HG03457 (cell line): Measurements from ENCODE around the gene SYNDIG1L.
"Not testable (repeated sequence)": the region's sequence is repeated elsewhere in the genome, so short reads cannot be mapped to it uniquely, and the experiment has no call there.

Experiments used
- ATAC-seq: cut with Tn5 transposase; IDR thresholded peaks from one replicate; pipeline ENCODE4 v1.9.1; 2021; ENCODE audit warnings: moderate number of reproducible peaks; ENCODE audit not compliant: unreplicated experiment

The SYNDIG1L gene

DNA sequence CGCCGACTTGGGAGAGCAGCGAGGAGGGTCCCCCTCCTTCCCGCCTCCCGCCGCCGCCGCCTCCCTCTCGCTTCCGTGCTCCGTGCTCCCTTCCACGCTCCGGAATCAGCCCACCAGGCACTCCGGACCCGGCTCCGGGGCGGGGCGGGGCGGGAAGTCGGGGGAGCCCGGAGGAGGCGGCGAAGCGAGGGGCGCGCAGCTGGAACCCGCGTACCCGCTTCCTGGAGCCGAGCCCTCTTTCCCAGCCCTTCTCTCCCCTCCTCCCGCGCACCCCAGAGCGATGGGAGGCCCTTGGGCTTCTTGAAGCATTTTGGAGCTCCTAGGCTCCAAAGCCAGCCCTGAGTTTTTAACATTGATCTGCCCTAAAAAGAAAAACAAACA lies at the start of gene SYNDIG1L:
SYNDIG1L (minus strand) TSS at position 9 of the 381 bp plus-strand sequence. CDS start 16,466 bp downstream, outside the sequence.
- ATAC-seq = no peak

GRCh38 chr14:74475678-74476077 lies 49.7 kb upstream of the SYNDIG1L start:
- no peak for ATAC-seq

- ATAC-seq = no peak
Measured at GRCh38 chr14:74474376-74474775, 48.4 kb upstream of the SYNDIG1L start.

- ATAC-seq = no peak
Measured at GRCh38 chr14:74472601-74473000, 46.6 kb upstream of the SYNDIG1L start.

DNA sequence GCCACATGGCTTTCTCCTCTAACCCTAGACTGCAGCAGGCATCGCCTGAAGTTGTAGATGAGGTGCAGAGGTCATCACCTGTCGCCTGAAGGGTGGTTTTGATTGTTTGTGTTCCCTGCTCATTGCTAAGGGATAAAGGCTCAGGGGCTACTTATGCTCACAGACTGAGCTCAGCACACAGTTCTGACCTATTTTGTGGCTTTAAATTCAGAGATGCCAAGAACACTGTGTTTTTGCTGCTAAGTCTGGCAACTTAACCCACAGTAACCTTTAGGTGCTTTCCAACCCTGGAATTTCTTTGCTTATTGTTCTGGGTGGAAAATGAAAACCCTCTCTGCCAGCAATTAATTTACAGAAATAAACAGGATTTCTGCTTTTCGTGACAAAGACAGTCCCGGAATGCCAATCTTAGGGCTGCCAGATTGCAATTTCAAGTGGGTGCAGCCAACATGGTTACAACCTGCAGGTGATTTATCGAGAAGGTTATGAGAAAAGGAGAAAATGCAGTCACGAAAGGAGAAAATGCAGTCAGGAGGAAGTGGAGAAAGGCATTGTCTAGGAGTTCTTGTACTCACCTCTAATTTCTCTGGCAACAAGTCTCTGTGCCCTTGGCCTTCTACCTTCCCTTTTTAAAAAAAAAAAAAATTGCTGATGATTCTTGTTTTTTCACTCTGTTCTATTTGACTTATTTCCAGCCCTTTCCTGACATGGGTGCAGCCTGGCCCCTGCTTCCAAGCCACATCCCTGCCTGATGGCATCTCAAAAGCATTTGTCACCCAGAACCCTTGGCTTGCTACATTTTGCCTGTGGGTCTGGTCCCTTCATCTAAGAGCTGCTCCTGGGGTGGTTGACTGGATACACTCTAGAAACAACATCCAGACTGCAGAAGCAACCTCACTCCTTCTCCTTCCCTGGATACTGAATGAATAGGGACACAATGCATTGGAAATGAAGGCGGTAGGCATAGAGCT lies 43.8 kb upstream of the SYNDIG1L start:
- ATAC-seq = no peak

DNA sequence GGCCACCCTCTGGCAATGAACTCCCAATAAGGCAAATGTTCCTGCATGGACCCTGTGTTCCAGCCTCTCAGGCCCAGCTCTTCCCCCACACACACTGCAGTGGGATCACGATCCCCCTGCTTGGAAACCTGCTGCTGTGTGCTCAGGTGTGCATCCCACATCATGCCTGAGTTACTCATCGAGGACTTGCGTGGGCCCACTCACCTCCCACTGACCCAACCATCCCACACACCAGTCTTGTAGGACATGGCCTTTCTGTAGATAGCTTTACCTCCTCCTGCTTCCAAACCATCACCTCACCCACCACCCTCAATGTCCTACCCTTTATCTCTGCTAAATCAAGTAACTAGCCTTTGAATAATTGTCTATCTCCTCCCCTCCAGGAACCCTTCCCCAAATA lies 42.5 kb upstream of the SYNDIG1L start:
- ATAC-seq = no peak

DNA sequence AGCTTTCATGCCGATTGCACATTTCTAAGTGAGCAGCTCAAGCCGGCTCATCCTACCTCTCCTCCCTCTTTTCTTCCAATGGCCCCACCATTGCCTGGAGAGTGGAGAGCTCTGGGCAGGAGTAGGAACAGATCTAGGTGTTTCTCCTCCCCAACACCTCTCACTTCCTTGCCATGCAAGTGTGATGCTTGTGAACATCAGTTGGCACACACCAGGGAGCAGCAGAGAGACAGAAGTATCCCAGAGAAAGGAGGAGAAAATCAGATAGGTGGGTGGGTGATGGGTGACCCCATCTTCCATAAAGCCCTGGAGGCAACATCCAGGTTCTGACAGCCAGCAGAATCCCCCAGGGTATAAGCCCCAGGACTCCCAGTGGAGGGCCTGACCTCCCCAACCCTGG lies 39.3 kb upstream of the SYNDIG1L start:
- ATAC-seq = no peak

GRCh38 chr14:74464785-74465184 lies 38.8 kb upstream of the SYNDIG1L start:
- no peak for ATAC-seq

DNA sequence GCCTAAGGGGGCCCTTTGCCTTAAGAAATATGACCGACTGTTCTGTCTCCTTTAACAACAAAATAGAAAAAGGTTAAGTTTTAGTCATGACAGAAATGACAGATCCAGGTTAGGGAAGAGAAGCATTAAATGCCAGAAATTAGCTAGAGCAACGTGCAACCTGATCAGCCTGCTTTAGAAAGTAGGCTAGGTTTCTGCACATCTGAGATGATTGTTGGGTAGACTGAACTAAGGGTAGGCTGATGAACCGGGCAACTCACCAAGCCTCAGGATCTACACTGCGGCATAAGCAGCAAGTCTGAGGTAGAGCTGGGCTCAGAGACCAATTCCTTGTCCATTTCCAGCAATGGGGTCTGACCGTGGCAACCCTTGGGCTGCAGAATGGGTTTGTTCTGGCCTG lies 37.7 kb upstream of the SYNDIG1L start:
- no peak for ATAC-seq

DNA sequence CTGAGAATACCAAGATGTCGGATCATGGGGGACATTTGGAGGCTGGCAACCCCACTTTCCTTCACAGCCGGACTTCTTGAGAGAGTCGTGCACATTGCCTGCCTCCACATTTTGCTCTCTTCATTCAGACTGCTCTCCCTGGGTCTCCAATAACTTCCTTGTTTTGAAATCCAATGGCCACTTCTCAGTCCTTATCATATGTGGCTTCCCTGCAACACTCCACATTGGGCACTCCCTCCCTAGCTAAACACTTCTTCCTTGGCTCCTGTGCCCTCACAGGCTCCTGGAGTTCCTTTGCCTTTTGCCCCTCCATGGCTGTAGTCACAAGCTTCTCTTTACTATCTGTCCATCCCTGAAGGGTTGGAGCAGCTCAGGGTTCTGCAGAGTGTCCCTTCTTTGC lies 37.0 kb upstream of the SYNDIG1L start:
- no peak for ATAC-seq

DNA sequence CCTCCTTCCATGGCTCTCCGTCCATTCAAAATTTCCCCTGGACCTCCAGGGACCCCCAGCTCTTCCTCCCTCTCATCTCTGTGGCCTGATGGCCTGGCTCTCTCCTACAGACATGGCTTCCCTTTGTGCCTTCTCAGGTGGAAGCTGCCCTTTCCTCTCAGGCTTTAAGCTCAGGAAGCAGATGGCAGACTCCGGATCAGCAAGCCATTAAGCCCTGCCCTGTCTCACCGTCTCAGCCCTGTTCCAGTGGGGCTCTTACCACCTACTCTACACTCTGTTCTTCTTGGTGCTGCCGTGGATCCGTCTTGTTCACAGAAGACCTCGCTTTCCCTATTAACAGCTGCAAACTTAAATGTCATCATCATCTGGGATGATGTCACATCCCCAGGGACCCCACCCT lies 34.0 kb upstream of the SYNDIG1L start:
- no peak for ATAC-seq

DNA sequence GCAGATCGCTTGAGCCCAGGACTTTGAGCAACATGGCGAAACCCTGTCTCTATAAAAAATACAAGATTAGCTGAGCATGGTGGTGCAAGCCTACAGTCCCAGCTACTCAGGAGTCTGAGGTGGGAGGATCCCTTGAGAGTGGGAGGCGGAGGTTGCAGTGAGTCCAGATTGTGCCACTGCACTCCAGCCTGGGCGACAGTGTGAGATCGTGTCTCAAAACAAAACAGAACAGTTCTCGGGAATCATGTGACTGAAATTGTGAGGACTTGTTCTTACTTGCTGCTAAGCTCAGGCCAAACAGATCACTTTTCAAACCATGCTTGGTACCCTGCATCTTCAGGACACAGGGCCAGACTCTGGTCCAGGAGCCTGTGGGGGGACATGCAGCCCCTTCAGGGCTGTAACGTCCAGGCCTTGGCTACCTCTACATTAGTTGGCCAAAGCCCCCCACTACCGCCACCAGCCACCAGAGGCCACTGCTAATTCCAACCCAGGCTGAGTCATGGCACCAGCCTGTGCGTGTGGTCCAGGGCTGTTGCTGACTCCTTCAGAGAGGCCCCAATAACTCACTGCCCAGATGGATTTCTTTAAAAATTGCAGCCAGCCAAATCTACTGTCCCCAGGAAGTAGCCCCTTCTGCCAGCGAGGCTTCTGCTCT lies 33.4 kb upstream of the SYNDIG1L start:
- no peak for ATAC-seq

DNA sequence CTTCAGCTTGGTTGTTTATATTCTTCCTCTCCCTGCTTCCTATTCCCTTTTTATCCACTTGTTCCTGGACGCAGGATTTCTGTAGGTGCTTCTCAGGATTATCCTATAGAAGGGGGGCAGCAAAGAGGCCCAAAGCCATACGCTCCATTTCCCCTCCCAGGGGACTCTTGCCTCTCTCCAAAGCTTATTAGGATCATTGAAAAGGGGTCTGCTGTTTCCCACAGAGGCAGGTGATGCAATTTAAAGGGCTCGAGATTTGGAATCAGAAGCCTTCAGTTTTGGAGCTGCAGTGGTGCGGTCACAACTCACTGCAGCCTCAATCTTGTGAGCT lies 31.5 kb upstream of the SYNDIG1L start:
- ATAC-seq = no peak

DNA sequence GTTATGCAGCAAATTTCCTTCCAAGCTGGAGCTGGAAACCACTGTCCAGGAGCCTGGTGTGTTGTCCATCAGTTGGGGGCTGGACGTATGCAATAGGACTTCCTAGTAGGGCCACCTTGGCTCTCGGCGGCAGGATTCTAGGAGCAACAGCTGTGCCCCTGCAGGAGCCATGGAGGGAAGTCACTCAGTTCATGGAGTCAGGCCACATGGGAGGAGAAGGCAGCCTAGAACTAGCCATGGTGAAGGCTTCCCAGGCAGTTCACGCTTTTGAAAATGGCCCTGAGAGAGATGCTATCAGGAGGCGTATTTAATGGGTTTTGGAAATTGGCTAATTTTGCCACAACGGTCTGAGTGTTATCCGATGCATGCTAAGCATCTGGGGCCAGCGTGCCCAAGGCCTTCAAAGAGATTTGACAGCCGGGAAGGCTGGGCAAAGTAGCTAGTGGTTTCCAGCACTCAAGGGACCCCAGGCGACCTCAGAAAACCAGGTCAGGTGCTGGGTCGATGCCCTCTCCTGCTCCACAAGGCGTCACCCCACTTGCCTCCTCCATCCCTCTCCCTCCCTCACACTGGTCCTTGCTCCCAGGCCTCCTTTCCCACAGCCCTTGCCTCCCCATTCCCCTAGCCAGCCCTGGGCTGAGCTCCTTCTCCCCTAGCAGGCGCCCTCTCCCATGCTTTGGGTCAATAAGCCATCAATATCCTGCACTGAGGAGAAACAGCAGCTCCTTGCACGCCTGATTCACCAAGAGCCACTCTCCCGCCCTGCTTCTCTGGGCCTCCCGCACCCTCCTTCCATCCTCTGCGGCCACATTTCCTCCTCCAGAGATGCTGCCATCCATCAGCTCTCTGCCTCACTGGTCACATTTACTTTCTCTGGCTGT lies 30.9 kb upstream of the SYNDIG1L start:
- ATAC-seq = no peak

DNA sequence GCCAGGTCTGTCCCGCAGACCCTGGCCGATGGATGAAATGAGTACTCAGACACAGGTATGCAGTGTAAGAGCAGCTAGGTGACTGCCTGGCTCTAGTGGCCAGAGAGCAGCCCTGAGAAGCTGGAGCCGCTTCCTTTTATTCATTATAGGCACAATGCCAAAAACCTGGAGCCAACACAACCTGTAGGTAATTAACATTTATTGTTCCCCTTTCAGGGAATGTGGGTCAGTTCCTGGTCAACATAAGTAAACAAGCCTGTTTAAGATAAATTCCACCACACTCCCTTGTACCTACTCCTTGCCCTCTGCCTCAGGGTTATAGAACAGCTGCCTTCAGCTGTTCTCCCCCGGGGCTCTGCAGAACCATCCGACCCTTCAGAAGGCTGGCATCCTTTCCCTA lies 28.4 kb upstream of the SYNDIG1L start:
- not testable (repeated sequence) for ATAC-seq

- no peak for ATAC-seq
Measured at GRCh38 chr14:74444866-74445265, 18.9 kb upstream of the SYNDIG1L start.

- ATAC-seq = no peak
Measured at GRCh38 chr14:74442757-74443156, 16.7 kb upstream of the SYNDIG1L start.

DNA sequence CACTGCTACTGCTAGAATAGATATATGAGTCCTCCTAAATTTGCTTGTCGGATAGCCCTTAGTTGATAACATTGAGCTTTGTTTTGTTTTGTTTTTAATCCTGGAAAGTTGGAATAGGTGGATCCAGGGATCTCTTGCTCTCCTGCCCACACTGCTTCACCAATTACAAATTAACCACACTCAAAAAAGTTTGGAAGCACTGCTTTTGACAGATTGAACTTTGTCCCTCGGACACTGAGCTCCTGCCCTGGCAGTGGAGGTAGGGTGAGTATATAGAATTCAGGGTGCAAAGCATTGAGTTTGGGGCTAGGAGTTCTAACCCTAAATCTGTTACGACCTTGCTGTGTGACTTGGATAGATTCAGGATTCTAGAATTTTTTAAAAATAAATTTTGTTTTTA lies 15.1 kb upstream of the SYNDIG1L start:
- no peak for ATAC-seq

- no peak for ATAC-seq
Measured at GRCh38 chr14:74438351-74438915, 12.4 kb upstream of the SYNDIG1L start.

DNA sequence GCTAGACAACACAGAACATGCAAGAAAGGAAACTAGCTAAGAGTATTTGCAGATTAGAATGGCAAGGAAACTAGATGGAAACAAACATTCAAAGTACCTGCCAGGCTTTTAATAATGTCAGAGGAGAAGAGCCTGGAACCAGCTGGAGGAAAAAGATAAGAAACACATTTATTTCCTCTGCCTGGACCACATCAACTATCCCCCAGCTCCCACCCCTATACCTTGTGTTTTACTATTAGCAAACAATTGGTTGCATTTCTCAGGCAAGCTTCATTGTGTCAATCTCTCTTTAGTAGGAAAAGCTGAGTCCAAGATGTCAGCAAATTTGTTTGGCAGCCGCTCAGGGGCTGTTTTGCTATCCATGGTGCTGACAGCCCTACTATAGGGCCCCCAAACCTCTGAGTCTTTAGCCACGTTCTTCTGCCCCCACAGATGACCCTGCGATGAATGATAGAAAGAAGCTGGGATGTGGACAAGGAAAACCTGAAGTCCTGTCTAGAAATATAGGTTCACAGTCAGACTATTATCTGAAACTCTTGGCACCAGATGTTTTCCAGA lies 11.6 kb upstream of the SYNDIG1L start:
- no peak for ATAC-seq

DNA sequence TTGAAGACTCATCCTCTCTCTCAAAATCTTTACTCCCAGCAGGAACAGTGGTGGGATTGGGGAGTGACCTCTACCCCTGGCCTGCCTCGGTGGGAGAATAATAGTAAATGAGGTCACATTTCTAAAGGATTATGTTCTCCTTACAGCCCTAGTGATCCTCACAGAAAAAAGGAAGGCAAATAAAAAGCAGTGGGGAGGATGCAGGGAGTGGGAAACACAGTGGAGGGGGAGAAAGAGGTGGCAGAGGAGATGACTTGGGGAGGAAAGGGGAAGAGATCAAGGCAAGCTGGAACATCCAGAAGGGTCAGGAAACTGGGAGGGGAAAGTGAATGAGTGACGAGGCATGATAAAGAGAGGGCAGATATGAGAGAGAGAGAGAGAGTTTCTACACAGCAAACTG lies 8.3 kb upstream of the SYNDIG1L start:
- no peak for ATAC-seq
